ENCODE results near the gene PLCH1. TPM values are rescaled to one million over a fixed set of nuclear protein-coding genes. Genes with fewer than 3 reads are reported as not detected.

Gene PLCH1
- total and polyA plus RNA-seq, 2 of the 13 experiments (the other 11 are each of a cell fraction or from before 2014, with no cell fraction given): 2.0 to 3.0 TPM

DNA sequence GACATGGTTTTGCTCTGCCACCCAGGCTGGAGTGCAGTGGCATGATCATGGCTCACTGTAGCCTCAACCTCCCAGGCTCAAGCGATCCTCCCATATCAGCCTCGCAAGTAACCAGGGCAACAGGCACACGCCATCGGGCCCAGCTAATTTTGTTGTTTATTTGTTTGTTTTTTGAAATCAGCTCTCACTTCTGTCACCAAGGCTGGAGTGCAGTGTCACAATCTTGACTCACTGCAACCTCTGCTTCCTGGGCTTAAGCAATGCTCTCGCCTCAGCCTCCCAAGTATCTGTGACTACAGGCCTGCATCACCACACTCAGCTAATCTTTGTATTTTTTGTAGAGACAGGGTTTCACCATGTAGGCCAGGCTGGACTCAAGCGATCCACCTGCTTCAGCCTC, 26.3 kb upstream of the PLCH1 start:
- no peak overlapping the region for H3K9ac ChIP-seq (ENCODE audit: insufficient read depth, low read depth, low read length)
- peaks cover 2 to 13% of the 10 kb centered on the region in 2 experiments; a peak in 3 of 5 replicates for H3K36me3 ChIP-seq (replicated peaks in 1 of 2; ENCODE audit: control insufficient read depth in 1 of 2, insufficient read depth in 2 of 2, low read length in 2 of 2)
- H3K4me3 ChIP-seq (replicated peaks in 1 of 3; ENCODE audit: insufficient read depth in 1 of 3, low read depth in 2 of 3, low read length in 3 of 3): no peak overlapping the region
- ATAC-seq (no peak), FAIRE-seq (no peak), DNase-seq (ENCODE audit: low spot score) (no peak)
- no peaks in the 10 kb centered on the region for H3K27me3 ChIP-seq (ENCODE audit: control insufficient read depth in 1 of 2, insufficient read depth in 2 of 2, low read length in 2 of 2)
- BruUV-seq (replicated peaks): no TSS peak
- intact Hi-C loops (cut with micrococcal nuclease; ENCODE audit: unreplicated experiment) (no loop called here), in situ Hi-C loops (cut with HindIII; ENCODE audit: extremely low pct_ligation_motif_present, low pct_unique_long_range_greater_than_20kb) (no loop called here)
- no peaks in the 10 kb centered on the region for H4K20me1 ChIP-seq (ENCODE audit: insufficient read depth, low read length)
- H3K4me1 ChIP-seq (ENCODE audit: insufficient read depth, low read length): no peaks in the 10 kb centered on the region
- H2AFZ ChIP-seq (ENCODE audit: low read length): no peak overlapping the region
- ChIA-PET POLR2A (no interaction called here), CTCF (ENCODE audit: low intra/inter-chr PET ratio, low total read pairs) (no interaction called here)
- WGBS (ENCODE audit: low lambda C conversion rate): 98% methylated on average over 6 of the region's 6 CpGs
- H3K4me2 ChIP-seq (ENCODE audit: low read depth, low read length): no peak overlapping the region
- TF ChIP-seq THAP9 (CRISPR knock-in tag; IDR thresholded peaks at IDR 0.05; ENCODE audit: borderline replicate concordance) (no peak), ZNF879 (CRISPR knock-in tag; IDR thresholded peaks at IDR 0.05) (no peak), TBL1XR1 (IDR thresholded peaks at IDR 0.05; ENCODE audit: borderline replicate concordance, low read length, partially characterized antibody) (no peak)
- TF ChIP-seq, protein P1, sequence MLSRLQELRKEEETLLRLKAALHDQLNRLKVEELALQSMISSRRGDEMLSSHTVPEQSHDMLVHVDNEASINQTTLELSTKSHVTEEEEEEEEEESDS (CRISPR knock-in tag; IDR thresholded peaks at IDR 0.05; ENCODE audit: borderline replicate concordance): no peak
- TF ChIP-seq, protein P2, sequence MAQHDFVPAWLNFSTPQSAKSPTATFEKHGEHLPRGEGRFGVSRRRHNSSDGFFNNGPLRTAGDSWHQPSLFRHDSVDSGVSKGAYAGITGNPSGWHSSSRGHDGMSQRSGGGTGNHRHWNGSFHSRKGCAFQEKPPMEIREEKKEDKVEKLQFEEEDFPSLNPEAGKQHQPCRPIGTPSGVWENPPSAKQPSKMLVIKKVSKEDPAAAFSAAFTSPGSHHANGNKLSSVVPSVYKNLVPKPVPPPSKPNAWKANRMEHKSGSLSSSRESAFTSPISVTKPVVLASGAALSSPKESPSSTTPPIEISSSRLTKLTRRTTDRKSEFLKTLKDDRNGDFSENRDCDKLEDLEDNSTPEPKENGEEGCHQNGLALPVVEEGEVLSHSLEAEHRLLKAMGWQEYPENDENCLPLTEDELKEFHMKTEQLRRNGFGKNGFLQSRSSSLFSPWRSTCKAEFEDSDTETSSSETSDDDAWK (CRISPR knock-in tag; IDR thresholded peaks at IDR 0.05): no peak
- TF ChIP-seq, protein P3, sequence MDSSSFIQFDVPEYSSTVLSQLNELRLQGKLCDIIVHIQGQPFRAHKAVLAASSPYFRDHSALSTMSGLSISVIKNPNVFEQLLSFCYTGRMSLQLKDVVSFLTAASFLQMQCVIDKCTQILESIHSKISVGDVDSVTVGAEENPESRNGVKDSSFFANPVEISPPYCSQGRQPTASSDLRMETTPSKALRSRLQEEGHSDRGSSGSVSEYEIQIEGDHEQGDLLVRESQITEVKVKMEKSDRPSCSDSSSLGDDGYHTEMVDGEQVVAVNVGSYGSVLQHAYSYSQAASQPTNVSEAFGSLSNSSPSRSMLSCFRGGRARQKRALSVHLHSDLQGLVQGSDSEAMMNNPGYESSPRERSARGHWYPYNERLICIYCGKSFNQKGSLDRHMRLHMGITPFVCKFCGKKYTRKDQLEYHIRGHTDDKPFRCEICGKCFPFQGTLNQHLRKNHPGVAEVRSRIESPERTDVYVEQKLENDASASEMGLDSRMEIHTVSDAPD (CRISPR knock-in tag; IDR thresholded peaks at IDR 0.05): no peak
- no peak overlapping the region for H3K27ac ChIP-seq (ENCODE audit: extremely low read length, insufficient read depth, low read length)
- no peaks in the 10 kb centered on the region for H3K79me2 ChIP-seq (ENCODE audit: insufficient read depth, low read length)
- H3K9me3 ChIP-seq (ENCODE audit: low read length): no peaks in the 10 kb centered on the region

Measured in HepG2 (cell line).